Panc1 (cell line): ENCODE measurements around the gene SLC36A4. TPM values are rescaled to one million over a fixed set of nuclear protein-coding genes. Genes with fewer than 3 reads are reported as not detected.

Source experiments
- ATAC-seq: fragments of 200-7000 bp; cut with Tn5 transposase; 2 replicates; pipeline ENCODE4 v1.9.1; 2020; ENCODE audit warnings: mild to moderate bottlenecking, moderate library complexity
- BruUV-seq: library from RNA; stranded (reverse); fragments of 400-500 nt; replicated peaks from 2 replicates; lab custom pipeline; 2021; lab: Mats Ljungman, UMichigan
- CTCF ChIA-PET: fragments of 300-600 bp; sonication (Branson Sonifier 250); formaldehyde crosslinking; loops from one replicate; lab custom pipeline; 2022; ENCODE audit warnings: antibody characterized with exemption; lab: Charles Lee
- POLR2A ChIA-PET: fragments of 300-600 bp; sonication (Branson Sonifier 250); formaldehyde crosslinking; loops from one replicate; lab custom pipeline; 2022; ENCODE audit warnings: antibody characterized with exemption; lab: Charles Lee
- DNase-seq: peaks from one replicate; pipeline ENCODE4 v3.0.0-alpha.2; 2010; ENCODE audit warnings: low read depth, low spot score
- H3K27ac ChIP-seq: 2 replicates; pipeline ENCODE4 v1.5.1; 2011; ENCODE audit warnings: mild to moderate bottlenecking, low read length, inconsistent platforms
- H3K27me3 ChIP-seq: fragments of 200-500 bp; sonication (Bioruptor generic); 2 replicates; pipeline ENCODE4 v1.6.0; 2014; ENCODE audit warnings: low read length, inconsistent platforms; ENCODE audit not compliant: control insufficient read depth, insufficient read depth
- H3K36me3 ChIP-seq: fragments of 200-500 bp; sonication (Bioruptor generic); 2 replicates; pipeline ENCODE4 v1.5.1; 2014; ENCODE audit warnings: inconsistent platforms, mild to moderate bottlenecking, low read length, moderate library complexity; ENCODE audit not compliant: control insufficient read depth, insufficient read depth
- H3K4me1 ChIP-seq: 2 replicates; pipeline ENCODE4 v1.5.1; 2011; ENCODE audit warnings: inconsistent platforms, mild to moderate bottlenecking, low read length, moderate library complexity; ENCODE audit not compliant: control insufficient read depth, insufficient read depth
- H3K4me3 ChIP-seq, 2 experiments: 2 replicates each; pipeline ENCODE4 v1.5.1; 2011 to 2012; ENCODE audit warnings: low read depth in 2 of 2, low read length in 2 of 2, mild to moderate bottlenecking in 2 of 2, inconsistent platforms in 1 of 2, moderate library complexity in 1 of 2
- H3K9me3 ChIP-seq: fragments of 200-500 bp; sonication (Bioruptor generic); 2 replicates; pipeline ENCODE4 v1.5.1; 2014; ENCODE audit warnings: low read depth, mild to moderate bottlenecking, inconsistent platforms, low read length, moderate library complexity; ENCODE audit not compliant: control insufficient read depth, insufficient read depth
- POLR2AphosphoS5 ChIP-seq: IDR thresholded peaks from 2 replicates; pipeline ENCODE4 v1.6.1; 2012; ENCODE audit warnings: mild to moderate bottlenecking, low read depth, low read length, moderate library complexity
- SIN3A ChIP-seq: IDR thresholded peaks from 2 replicates; pipeline ENCODE4 v1.6.1; 2012; ENCODE audit warnings: low read depth, mild to moderate bottlenecking, low read length, moderate library complexity, borderline replicate concordance; ENCODE audit not compliant: insufficient read depth
- TCF7L2 ChIP-seq: IDR thresholded peaks from 2 replicates; pipeline ENCODE4 v1.6.1; 2011; ENCODE audit warnings: mild to moderate bottlenecking, low read depth, low read length, inconsistent platforms
- in situ Hi-C: cut with HindIII; loops from 2 replicates; pipeline ENCODE4 v1.10.0; 2016; ENCODE audit warnings: low sequenced_read_pairs, low pct_unique_long_range_greater_than_20kb
- intact Hi-C: fragments of 100-400 bp; cut with micrococcal nuclease; formaldehyde crosslinking; loops from one replicate; pipeline ENCODE4 v1.10.0; 2022; ENCODE audit not compliant: unreplicated experiment
- total RNA-seq: library from RNA; stranded (reverse); gene quantifications from one replicate; pipeline ENCODE4 v1.2.1, GENCODE V29; 2021; ENCODE audit not compliant: unreplicated experiment
- TF ChIP-seq, protein P1 (sequence below): fragments of 450-650 bp; IDR thresholded peaks from 2 replicates; pipeline ENCODE4 v1.5.1; 2017; ENCODE audit warnings: mild to moderate bottlenecking
- TF ChIP-seq, protein P2 (sequence below), 2 experiments: IDR thresholded peaks; 2 replicates each; pipeline ENCODE4 v1.6.1; 2011 to 2012; ENCODE audit warnings: low read depth in 2 of 2, control low read depth in 1 of 2, low read length in 1 of 2, mild to moderate bottlenecking in 1 of 2, moderate library complexity in 1 of 2; ENCODE audit not compliant: insufficient read depth in 1 of 2

SLC36A4 gene
- total RNA-seq, 1 experiment from 2014 or later = 30.3 TPM

DNA sequence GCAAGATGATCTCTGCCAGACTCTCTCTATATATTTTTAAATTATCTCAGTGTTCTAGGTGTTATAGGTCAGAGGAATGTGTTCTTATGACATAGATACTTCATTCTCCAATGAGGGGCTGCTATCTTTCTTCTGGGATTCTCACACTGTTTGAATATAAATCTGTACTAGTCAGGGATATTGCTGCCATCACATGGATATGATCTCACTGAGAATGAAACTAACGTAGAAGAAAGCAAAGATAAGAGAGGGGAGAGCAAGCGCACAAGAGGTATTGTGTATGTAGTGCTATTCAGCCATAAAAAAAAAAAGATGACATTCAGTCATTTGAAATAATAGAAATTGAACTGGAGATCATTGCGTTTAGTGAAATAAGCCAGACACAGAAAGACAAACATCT is 42.2 kb upstream of the SLC36A4 start:
- in situ Hi-C loops = no loop called here
- Histone ChIP-seq H3K27ac (no peak overlapping the region), H3K27me3 (peaks cover 43% of the 10 kb centered on the region), H3K9me3 (no peaks in the 10 kb centered on the region), H3K4me3 (no peak overlapping the region), H3K4me1 (no peaks in the 10 kb centered on the region), H3K36me3 (no peaks in the 10 kb centered on the region)
- intact Hi-C loops = loop anchor here (10.0 kb wide), 2 partner anchors 55 to 1265 kb away; no protein-coding TSS in a partner anchor
- ChIA-PET CTCF (no interaction called here), POLR2A (no interaction called here)
- TF ChIP-seq, protein P1, sequence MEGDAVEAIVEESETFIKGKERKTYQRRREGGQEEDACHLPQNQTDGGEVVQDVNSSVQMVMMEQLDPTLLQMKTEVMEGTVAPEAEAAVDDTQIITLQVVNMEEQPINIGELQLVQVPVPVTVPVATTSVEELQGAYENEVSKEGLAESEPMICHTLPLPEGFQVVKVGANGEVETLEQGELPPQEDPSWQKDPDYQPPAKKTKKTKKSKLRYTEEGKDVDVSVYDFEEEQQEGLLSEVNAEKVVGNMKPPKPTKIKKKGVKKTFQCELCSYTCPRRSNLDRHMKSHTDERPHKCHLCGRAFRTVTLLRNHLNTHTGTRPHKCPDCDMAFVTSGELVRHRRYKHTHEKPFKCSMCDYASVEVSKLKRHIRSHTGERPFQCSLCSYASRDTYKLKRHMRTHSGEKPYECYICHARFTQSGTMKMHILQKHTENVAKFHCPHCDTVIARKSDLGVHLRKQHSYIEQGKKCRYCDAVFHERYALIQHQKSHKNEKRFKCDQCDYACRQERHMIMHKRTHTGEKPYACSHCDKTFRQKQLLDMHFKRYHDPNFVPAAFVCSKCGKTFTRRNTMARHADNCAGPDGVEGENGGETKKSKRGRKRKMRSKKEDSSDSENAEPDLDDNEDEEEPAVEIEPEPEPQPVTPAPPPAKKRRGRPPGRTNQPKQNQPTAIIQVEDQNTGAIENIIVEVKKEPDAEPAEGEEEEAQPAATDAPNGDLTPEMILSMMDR = no peak
- TF ChIP-seq POLR2AphosphoS5 (no peak), SIN3A (no peak), TCF7L2 (no peak)
- TF ChIP-seq, protein P2, sequence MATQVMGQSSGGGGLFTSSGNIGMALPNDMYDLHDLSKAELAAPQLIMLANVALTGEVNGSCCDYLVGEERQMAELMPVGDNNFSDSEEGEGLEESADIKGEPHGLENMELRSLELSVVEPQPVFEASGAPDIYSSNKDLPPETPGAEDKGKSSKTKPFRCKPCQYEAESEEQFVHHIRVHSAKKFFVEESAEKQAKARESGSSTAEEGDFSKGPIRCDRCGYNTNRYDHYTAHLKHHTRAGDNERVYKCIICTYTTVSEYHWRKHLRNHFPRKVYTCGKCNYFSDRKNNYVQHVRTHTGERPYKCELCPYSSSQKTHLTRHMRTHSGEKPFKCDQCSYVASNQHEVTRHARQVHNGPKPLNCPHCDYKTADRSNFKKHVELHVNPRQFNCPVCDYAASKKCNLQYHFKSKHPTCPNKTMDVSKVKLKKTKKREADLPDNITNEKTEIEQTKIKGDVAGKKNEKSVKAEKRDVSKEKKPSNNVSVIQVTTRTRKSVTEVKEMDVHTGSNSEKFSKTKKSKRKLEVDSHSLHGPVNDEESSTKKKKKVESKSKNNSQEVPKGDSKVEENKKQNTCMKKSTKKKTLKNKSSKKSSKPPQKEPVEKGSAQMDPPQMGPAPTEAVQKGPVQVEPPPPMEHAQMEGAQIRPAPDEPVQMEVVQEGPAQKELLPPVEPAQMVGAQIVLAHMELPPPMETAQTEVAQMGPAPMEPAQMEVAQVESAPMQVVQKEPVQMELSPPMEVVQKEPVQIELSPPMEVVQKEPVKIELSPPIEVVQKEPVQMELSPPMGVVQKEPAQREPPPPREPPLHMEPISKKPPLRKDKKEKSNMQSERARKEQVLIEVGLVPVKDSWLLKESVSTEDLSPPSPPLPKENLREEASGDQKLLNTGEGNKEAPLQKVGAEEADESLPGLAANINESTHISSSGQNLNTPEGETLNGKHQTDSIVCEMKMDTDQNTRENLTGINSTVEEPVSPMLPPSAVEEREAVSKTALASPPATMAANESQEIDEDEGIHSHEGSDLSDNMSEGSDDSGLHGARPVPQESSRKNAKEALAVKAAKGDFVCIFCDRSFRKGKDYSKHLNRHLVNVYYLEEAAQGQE (IDR thresholded peaks at IDR 0.05; ENCODE audit: insufficient read depth in 1 of 2, low read depth in 2 of 2, low read length in 1 of 2) = no peak
- DNase-seq = no peak
- no peak for ATAC-seq
- no TSS peak for BruUV-seq

DNA sequence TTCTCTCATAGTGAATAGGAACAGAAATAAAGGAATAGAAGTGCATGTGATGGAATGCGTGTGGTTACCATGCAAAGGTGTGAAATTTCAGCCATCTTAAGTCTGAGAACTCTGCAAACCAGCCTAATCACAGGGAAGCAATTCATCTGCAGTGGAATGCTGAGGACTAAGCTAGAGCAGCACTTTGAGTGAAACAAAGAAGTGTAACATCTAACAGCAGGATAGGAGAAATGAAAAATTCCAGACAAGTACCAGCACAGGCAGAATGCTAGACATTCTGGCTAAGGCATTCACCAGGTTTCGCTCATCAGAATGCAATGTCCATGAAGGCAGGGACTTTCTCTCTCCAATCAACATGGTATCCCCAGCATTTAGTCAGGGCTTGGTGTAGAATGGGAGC is 41.2 kb upstream of the SLC36A4 start:
- no peak for ATAC-seq
- Histone ChIP-seq H3K9me3 (no peaks in the 10 kb centered on the region), H3K4me1 (no peaks in the 10 kb centered on the region), H3K4me3 (no peak overlapping the region), H3K36me3 (no peaks in the 10 kb centered on the region), H3K27ac (no peak overlapping the region), H3K27me3 (peaks cover 44% of the 10 kb centered on the region)
- POLR2A ChIA-PET = no interaction called here
- no TSS peak for BruUV-seq
- CTCF ChIA-PET = no interaction called here
- in situ Hi-C loops (no loop called here), intact Hi-C loops (loop anchor here (10.0 kb wide), 2 partner anchors 56 to 1266 kb away; no protein-coding TSS in a partner anchor)
- TF ChIP-seq POLR2AphosphoS5 (no peak), TCF7L2 (no peak), SIN3A (no peak)
- TF ChIP-seq, protein P1 = no peak
- TF ChIP-seq, protein P2 (IDR thresholded peaks at IDR 0.05; ENCODE audit: insufficient read depth in 1 of 2, low read depth in 2 of 2, low read length in 1 of 2) = no peak
- no peak for DNase-seq
